Posterior cingulate gyrus (tissue), 11 donors: ENCODE measurements around the gene LORICRIN.

Source experiments
- DNase-seq, 10 donors: peaks; one replicate each; pipeline versions ENCODE4 v3.0.0 to v3.0.0-alpha.2; 2020 to 2021; ENCODE audit warnings: mixed read lengths in 3 of 10
- intact Hi-C: fragments of 100-400 bp; cut with DNase I; formaldehyde crosslinking; loops from one replicate; pipeline ENCODE4 v1.15.1; 2023

LORICRIN gene

DNA sequence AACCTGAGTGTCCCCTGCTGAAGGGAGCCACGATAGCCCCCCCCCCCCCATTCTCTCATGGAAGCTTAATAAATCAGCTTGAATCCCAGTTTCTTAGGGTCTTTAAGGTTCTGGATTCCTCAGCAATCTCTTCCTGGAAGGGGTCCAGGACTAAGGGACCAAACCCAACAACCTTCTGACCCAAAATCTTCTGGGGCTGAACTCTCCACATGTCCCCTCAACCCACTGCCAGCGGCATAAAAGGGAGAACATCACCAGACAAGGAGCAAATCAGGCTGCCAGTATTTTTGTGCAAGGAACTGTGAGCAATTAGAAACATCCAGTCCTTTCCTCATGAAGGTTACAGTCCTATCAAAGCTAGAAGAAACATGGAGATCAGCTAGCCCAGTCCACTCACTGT lies 12.7 kb upstream of the LORICRIN start:
- no peak for DNase-seq
- intact Hi-C loops = no loop called here

DNA sequence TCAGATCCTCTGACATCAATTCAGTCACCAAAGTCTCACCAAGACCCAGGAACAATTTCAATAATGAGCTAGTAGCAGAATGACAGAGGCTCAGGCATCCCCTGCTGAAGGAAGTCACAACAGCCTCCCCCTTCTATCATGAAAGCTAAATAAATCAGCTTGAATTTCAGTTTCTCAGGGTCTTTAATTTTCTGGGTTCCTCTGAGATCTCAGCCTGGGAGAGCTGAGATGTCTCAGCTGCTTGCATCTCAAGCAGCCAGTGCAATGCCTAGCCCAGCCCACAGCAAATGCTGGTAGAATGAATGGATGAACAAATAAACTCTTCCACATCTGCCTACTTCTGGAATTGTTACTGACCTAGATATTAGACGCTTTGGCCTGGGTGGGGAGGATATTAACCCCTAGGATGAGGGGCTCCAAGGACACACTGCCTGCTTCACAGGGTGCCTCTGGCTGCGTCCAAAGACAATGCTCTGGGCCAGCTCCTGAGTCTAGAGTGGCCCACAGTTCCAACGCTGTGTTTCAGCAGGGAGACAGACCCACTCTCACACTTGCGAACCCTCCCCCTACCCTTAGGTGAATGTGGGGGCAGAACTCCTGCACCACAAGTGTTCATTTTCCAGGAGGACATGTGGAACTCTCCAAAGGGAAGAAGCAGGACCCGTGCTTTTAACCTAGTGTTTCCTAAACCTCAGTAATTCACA lies 11.2 kb upstream of the LORICRIN start:
- DNase-seq = no peak
- intact Hi-C loops = no loop called here

DNA sequence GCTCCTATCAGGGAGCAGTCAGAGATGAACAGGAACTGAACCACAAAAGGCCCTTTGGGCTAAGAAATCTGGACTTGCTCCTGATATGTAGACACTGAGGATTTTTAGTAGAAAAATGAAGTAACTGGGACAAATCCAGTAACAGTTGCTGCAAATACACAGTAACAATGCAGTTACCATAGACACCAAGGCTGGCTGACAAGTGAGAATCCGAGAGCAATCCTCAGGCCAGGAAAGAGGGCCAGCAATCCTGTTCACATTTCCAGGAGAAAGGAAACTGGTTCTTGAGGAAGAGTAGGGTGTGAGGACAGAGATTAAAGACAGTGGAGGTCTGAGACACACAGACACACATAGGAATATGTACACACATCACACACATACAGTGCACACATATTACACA lies 9.3 kb upstream of the LORICRIN start:
- intact Hi-C loops = no loop called here
- DNase-seq = peak in 1 of 10 donors; percentile 83

DNA sequence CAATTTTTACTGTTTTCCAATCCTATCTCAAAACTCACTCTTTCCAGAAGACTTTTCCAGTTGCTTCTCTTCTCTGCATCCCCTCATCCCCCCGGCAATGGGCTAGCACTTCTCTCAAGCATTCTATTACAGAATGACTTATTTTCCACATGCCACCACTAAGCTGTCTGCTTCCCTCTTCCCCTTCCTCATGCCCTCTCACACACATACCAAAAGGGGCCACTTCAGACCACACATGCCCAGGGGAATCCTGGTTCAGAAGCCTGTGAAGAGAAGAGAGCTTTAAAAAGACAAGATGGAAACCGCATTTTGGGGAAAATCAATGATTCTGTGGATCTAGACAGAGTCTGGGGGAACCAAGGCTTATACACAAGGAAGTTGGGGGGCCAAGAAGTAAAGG lies 8.4 kb upstream of the LORICRIN start:
- DNase-seq = no peak
- intact Hi-C loops = no loop called here

DNA sequence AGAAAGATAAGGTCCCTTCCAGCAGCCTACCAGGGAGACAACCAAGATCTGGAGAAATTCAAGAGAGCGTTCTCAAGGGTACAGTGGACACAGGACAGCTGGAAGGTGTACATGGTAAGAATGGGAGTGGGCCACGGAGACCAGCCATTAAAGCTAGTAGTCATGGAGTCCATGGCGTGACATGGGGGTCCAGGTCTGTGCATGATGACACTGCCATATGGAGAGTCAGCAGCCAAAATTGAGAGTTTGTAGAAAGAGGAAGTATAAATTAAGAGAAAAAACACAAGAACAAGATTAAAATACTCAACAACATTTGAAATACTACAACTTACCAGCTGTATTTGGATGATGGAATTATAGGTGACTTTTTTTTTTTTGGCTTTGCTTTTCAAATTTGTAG lies 7.9 kb upstream of the LORICRIN start:
- intact Hi-C loops = no loop called here
- DNase-seq = no peak

DNA sequence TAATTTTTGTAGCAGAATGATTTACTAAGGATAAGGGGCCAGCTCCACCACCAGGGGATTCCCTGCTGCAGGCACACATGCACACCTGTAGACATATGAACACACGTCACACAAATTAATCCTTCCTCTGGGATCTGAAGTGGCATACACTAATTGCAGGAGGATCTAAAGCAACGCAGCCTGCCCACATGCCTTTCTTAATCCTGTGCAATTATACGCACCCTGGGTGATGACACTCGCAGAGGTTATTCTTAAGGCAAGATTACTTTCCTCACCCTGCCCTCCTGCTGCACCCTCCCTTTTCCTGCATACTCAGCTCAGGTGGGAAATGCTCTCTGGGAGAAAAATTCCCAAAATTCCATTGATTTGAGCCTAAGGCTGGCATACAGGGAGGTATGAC lies 7.5 kb upstream of the LORICRIN start:
- DNase-seq = no peak
- intact Hi-C loops = no loop called here

DNA sequence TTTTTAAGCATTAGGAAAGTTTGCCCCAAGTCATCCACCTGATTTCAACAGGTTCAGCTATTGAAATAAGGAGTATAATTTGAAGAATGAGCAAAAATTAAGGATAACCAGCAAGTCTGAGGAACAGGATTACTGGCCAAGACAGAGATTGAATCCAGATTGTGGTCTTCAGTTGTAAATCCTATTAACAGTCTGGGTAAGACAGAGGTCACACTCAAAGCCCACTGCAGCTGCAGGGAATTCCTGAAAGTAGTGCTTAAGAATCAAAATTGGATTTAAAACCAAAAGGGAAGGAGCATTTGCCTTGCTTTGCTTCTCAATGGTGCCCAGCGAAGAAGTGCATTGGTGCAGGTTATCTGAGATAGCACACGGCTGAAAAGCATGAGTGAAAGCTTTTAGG lies 6.4 kb upstream of the LORICRIN start:
- intact Hi-C loops = no loop called here
- no peak for DNase-seq

DNA sequence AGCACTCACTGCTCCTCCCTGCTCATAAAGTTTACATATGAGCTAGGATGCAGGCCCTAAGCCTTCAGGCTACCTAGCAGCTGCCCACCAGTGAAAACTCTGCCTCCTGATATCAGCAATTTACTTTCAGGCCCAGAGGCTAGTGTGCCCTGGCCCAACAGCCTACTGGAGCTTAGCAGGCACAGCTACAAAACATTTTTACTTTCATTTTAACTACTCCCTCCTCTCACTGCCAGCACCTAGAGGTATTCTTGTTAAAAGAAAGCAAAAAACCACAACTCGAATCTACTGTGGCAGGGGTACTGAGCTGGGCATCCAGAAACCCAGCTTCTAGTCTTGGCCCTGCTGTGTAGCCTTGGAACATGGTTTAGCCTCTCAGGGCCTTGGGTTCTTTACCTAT lies 5.8 kb upstream of the LORICRIN start:
- intact Hi-C loops = no loop called here
- no peak for DNase-seq

DNA sequence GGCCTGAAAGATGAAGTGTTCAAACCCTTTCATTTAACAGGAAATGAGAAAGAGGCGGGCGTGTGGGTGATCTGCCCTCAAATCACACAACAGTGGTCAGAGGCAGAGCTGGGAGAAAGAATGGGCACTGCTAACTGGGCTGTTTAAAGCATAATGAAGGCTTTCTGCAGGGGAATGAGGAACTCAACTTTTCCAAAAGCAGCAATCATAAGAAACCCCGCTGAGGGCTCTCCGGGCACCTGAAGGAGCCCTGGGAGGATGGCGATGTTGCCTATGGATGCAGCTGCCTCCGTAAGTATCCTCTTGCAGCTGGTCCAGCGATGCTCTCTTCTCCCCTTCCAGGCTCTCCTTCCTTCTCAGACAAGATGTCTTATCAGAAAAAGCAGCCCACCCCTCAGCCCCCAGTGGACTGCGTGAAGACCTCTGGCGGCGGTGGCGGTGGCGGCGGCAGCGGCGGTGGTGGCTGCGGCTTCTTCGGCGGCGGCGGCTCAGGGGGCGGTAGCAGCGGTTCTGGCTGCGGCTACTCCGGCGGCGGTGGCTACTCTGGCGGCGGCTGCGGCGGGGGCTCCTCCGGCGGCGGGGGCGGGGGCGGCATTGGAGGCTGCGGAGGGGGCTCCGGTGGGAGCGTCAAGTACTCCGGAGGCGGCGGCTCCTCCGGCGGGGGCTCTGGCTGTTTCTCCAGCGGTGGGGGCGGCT lies 1.2 kb downstream of the LORICRIN start:
- DNase-seq = peak in 4 of 10 donors; percentile 11 to 36 (median 20)
- intact Hi-C loops = no loop called here

DNA sequence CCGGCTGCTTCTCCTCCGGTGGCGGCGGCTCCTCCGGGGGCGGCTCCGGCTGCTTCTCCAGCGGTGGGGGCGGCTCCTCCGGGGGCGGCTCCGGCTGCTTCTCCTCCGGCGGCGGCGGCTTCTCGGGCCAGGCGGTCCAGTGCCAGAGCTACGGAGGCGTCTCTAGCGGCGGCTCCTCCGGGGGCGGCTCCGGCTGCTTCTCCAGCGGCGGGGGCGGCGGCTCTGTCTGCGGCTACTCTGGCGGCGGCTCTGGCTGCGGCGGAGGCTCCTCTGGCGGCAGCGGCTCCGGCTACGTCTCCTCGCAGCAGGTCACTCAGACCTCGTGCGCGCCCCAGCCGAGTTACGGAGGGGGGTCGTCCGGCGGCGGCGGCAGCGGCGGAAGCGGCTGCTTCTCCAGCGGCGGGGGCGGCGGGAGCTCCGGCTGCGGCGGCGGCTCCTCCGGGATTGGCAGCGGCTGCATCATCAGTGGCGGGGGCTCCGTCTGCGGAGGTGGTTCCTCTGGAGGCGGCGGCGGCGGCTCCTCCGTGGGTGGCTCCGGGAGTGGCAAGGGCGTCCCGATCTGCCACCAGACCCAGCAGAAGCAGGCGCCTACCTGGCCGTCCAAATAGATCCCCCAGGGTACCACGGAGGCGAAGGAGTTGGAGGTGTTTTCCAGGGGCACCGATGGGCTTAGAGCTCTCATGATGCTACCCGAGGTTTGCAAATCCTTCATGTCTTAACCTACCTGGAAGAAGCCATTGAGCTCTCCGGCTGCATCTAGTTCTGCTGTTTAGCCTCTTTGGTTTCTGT lies 2.0 kb downstream of the LORICRIN start:
- DNase-seq = peak in 9 of 10 donors; percentile 30 to 92 (median 44)
- intact Hi-C loops = no loop called here

DNA sequence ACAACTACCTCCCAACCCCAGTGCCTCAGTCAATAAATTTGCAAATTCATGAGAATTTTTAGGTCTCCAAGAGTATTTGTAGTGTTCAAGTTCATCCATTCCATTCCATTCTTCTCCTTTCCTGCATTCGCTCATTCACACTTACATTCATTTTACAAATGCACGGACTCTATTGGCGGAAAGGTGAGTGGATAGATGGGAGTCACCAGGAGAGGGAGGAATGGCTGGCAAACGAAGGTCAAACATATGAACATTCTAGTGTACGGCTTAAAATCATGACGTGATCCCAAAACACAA lies 2.5 kb downstream of the LORICRIN start:
- DNase-seq = no peak
- intact Hi-C loops = no loop called here

DNA sequence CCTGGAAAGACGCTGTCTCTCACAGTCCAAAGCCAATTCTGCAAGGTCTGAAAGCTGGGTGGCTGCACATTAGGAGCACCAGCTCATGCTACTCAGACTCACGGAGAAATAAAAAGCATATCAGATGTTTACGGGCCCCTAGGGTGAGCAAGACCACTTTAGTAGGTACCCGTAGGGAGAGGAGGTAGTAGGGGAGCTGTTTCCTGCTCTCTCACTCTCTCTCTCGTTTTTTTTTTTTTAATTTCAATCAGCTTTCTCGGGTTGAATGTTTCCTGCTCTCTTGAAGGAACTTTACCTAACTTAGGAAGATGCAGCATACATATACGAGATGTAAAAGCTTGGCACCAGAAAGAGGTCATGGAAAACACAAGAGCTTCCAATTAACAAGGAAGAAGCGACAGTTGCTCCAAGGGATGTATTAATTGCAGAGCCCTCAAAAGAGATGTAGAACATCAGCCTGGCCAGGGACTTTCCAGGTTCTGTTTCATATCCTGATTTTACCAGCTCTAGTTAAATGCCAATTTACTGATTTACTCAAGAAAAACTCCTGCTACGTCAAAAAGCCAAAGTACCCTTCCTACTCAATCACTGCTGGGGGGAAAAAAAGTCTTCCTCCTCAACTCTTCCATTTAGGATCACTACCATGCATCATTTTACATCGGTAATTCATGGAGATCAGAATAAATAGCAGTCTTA lies 3.1 kb downstream of the LORICRIN start:
- intact Hi-C loops = no loop called here
- DNase-seq = no peak

DNA sequence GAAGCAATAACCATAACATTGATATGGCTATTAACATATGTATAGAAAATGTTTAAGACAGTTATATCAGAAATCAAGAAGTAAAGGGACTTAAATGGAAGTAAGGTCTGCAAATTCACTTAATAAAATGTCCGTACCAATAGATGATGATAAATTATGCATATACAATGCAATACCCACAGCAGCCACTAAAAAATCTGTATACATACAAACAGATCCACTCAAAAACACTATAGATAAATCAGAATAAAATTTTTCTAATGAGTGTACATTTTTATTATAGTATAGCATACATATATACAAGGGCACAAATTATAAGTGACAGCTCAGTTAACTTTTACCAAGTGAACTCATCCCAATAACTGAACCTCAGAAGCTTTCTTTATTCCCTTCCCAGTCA lies 6.0 kb downstream of the LORICRIN start:
- intact Hi-C loops = no loop called here
- no peak for DNase-seq

DNA sequence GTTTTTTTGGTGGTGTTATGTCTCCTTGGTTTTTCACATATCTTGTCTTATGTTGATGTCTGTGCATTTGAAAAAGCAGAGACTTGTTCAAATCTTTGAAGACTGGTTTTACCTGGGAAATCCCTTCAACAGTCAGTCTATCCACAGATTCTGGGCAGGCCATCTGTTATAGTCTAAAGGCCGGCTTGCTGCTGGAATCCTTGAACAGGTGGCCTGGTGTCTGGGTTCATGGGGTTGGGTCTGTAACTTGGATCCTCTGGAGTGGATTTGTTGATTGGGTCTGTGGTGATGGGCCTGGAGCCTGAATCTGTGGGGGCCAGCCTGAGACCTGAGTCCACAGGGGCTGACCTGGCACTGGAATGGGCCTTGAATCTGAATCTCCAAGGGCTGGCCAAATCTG lies 12.2 kb downstream of the LORICRIN start:
- intact Hi-C loops = no loop called here
- no peak for DNase-seq

DNA sequence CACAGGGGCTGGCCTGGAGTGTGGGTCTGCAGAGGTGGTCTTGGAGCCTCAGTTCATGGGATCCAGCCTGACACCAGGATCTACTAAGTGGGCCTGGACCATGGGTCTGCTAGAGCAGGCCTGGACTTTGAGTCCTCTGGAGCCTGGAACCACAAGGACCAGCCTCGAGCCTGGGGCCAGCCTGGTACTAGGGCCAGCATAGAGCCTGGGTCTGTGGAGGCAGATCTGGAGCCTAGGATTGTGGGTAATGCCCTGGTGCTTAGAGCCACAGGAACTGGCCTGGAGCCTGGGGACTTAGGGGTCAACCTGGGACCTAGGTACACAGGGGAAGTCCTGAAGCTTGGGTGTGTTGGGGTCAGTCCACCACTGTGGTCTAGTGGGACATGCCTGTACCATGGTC lies 12.7 kb downstream of the LORICRIN start:
- intact Hi-C loops = no loop called here
- no peak for DNase-seq

DNA sequence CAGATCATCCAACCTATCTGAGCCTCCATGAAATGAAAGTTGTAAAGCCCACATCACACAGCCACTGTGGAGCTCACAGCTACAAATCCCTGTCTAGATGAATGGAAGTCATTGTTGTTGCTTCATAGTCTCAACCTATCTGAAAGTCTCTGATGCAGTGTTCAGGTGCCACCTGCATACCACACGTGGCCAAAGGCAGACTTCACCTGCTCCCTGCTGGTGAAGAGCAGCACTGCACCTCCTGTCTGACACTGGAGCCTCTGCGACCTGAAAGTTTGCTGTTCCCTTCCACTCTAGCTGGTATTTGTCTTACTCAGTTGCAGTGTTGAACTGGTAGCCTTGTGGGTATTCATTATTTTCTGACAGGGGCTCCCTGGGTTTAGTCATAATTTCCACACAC lies 18.4 kb downstream of the LORICRIN start:
- intact Hi-C loops = no loop called here
- DNase-seq = no peak

DNA sequence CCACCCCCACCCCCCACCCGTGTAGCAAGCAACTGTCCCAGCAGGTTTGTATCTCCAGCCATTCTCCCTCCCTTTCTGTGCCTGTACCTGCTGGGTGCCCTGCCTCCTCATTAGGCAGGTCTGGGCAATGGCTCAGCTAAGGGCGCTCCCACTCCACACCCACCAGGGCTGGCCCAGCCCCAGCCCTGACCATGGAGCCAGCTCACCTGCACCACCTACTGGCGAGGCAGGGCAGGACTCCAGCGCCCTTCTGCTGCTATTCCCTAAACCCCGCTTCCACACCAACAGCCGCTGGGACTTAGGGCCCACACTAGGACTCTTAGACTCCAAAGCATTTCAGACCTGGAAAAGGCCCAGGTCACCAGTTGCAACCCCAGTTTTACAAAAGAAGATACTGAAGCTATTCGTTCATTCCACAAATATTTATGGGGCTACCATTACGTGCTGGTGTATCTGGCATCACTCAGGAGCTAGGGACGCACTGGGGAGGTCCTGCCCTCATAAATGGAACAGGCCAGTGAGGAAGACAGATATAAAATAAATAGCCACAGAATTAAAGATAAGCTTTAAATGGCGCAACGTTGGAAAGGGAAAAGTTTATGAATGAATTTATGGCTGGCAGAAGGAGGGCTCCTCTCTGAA lies 29.3 kb downstream of the LORICRIN start:
- no peak for DNase-seq
- intact Hi-C loops = no loop called here

DNA sequence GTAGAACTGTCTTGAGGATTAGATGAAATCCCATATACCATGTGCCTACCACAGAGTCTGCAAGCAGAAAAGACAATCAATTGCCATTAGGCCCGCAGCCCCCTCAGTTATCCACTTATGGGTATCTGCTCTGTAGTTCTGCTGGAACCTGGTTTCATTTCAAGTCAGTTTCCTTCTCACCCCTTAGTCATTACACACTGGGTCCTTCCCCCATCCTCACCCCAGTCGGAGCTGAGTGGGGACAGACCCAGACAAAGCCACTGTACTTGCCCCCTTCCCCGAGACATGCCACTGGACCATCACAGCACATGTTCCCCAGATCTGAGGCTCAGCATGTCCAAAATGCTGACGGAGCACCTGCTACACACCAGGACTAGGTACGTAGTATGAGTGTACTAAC lies 32.0 kb downstream of the LORICRIN start:
- intact Hi-C loops = no loop called here
- no peak for DNase-seq

DNA sequence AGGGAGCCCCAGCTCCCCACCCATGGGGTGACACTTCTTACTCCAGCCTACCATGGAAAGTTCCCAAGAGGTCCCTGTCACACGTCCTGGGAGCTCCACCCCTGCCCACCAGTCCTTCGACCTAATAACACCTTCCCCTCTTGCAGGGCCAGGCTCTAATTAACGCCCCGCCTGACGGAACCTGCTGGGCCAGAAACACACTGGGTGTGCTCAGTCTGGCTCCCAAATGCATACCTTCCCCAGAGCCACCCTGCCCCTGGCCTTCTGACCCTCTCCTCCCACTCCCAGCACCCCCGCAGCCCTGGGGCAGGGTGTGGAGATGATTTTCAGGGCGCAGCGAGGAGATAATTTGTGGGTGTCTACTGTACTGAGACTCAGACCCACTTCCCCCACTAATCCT lies 32.7 kb downstream of the LORICRIN start:
- no peak for DNase-seq
- intact Hi-C loops = no loop called here

DNA sequence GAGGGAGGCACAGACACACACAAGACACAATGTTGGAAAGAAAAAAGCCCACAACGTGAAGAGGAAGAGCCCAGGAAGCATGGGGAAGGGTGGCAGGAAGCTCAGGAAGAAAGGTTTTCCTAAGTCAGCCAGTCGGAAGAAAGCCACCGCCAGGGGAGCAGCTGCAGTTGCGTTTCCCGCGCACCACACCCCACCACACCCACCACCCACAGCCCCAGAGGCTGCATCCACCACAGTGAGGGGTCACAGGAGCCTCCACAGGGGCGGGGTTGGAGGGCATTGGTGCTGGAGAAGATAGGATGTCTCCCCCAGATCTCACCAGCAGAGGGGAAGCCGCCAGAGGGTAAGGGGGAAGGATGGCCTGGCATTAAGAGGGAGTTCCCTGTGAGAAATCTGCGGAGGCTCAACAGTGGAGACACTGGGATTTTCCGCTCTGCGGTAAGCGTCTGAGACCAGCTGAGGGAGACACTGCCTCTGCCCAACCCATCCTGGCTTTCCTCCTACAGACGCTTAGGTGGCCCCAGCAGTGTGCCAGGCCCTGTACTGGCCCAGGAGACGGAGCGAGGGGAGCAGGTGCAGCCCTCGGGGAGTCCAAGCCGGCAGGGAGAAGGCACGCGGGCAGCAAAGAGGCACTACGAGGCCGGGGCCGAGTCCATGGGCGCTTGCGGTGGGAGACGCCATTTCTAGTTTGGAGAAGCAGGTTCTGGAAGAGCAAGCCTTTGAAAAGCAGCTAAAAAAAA lies 33.4 kb downstream of the LORICRIN start:
- DNase-seq = no peak
- intact Hi-C loops = no loop called here
